WTC11 (cell line): ENCODE data around the gene PGAM5. TPM values are rescaled to one million over a fixed set of nuclear protein-coding genes. Genes with fewer than 3 reads are reported as not detected.

ENCODE experiments used
- ATAC-seq: fragments of 200-7000 bp; cut with Tn5 transposase; 2 replicates; pipeline ENCODE4 v1.10.0; 2021; ENCODE audit warnings: mild to moderate bottlenecking, moderate library complexity
- CTCF ChIA-PET: fragments of 300-600 bp; sonication (Branson Sonifier 250); formaldehyde crosslinking; loops from one replicate; lab custom pipeline; 2021; ENCODE audit warnings: antibody characterized with exemption; lab: Charles Lee
- POLR2A ChIA-PET: fragments of 350-600 bp; sonication (Branson Sonifier 250); formaldehyde crosslinking; loops from one replicate; lab custom pipeline; 2021; ENCODE audit warnings: antibody characterized with exemption; lab: Charles Lee
- DNase-seq: peaks from one replicate; pipeline ENCODE4 v3.0.0; 2021; ENCODE audit warnings: low spot score
- H3K27ac Mint-ChIP-seq: 2 replicates; pipeline ENCODE4 v1.8.0; 2021; ENCODE audit warnings: mixed read lengths
- H3K27me3 Mint-ChIP-seq: 2 replicates; pipeline ENCODE4 v1.8.0; 2021; ENCODE audit warnings: low read depth, mild to moderate bottlenecking, moderate library complexity, mixed read lengths
- H3K36me3 Mint-ChIP-seq: 2 replicates; pipeline ENCODE4 v1.8.0; 2021; ENCODE audit warnings: mixed read lengths
- H3K4me1 Mint-ChIP-seq: 2 replicates; pipeline ENCODE4 v1.8.0; 2022; ENCODE audit warnings: mixed read lengths
- H3K4me3 Mint-ChIP-seq: 2 replicates; pipeline ENCODE4 v1.8.0; 2021; ENCODE audit warnings: mild to moderate bottlenecking, moderate library complexity, mixed read lengths
- H3K9me3 Mint-ChIP-seq: 2 replicates; pipeline ENCODE4 v1.8.0; 2021; ENCODE audit warnings: mixed read lengths
- AFF4 ChIP-seq: sonication (generic); formaldehyde crosslinking; IDR thresholded peaks from 2 replicates; pipeline ENCODE4 v1.8.1; 2023; ENCODE audit warnings: mild to moderate bottlenecking, missing genetic modification reagents, borderline replicate concordance
- ATF1 ChIP-seq: sonication (generic); formaldehyde crosslinking; IDR thresholded peaks from 2 replicates; pipeline ENCODE4 v1.8.1; 2023; ENCODE audit warnings: mild to moderate bottlenecking, moderate library complexity, missing genetic modification reagents
- ATF3 ChIP-seq: sonication (generic); formaldehyde crosslinking; conservative IDR thresholded peaks from 2 replicates; pipeline ENCODE4 v1.8.1; 2022; ENCODE audit warnings: mild to moderate bottlenecking, missing genetic modification reagents
- ATF6 ChIP-seq: sonication (generic); formaldehyde crosslinking; IDR thresholded peaks from 2 replicates; pipeline ENCODE4 v1.8.1; 2023; ENCODE audit warnings: mild to moderate bottlenecking, missing genetic modification reagents
- CREM ChIP-seq: sonication (generic); formaldehyde crosslinking; IDR thresholded peaks from 2 replicates; pipeline ENCODE4 v1.8.1; 2022; ENCODE audit warnings: mild to moderate bottlenecking, missing genetic modification reagents, moderate library complexity
- ERG ChIP-seq: fragments of 250-450 bp; sonication (Bioruptor Pico); IDR thresholded peaks from 2 replicates; pipeline ENCODE4 v1.8.0; 2021; ENCODE audit warnings: mild to moderate bottlenecking
- ESRRA ChIP-seq: sonication (generic); formaldehyde crosslinking; IDR thresholded peaks from 2 replicates; pipeline ENCODE4 v1.8.1; 2022; ENCODE audit warnings: mild to moderate bottlenecking, missing genetic modification reagents, borderline replicate concordance
- ETV6 ChIP-seq: sonication (generic); formaldehyde crosslinking; IDR thresholded peaks from 2 replicates; pipeline ENCODE4 v1.8.1; 2022; ENCODE audit warnings: mild to moderate bottlenecking, missing genetic modification reagents
- FOXJ3 ChIP-seq: sonication (generic); formaldehyde crosslinking; IDR thresholded peaks from 2 replicates; pipeline ENCODE4 v1.9.0; 2021; ENCODE audit warnings: missing genetic modification reagents, mild to moderate bottlenecking, borderline replicate concordance
- GABPB1 ChIP-seq: sonication (generic); formaldehyde crosslinking; IDR thresholded peaks from 2 replicates; pipeline ENCODE4 v1.8.1; 2023; ENCODE audit warnings: mild to moderate bottlenecking, missing genetic modification reagents
- GTF2I ChIP-seq: fragments of 250-450 bp; sonication (Bioruptor Pico); conservative IDR thresholded peaks from 2 replicates; pipeline ENCODE4 v1.4.0; 2021; ENCODE audit warnings: mild to moderate bottlenecking
- HMGA2 ChIP-seq: fragments of 250-450 bp; sonication (Bioruptor Pico); IDR thresholded peaks from 2 replicates; pipeline ENCODE4 v1.4.0; 2021; ENCODE audit warnings: mild to moderate bottlenecking, moderate library complexity
- HMGXB4 ChIP-seq: sonication (generic); formaldehyde crosslinking; IDR thresholded peaks from 2 replicates; pipeline ENCODE4 v1.8.1; 2023; ENCODE audit warnings: mild to moderate bottlenecking, moderate library complexity, missing genetic modification reagents
- IRF2 ChIP-seq: sonication (generic); formaldehyde crosslinking; IDR thresholded peaks from 2 replicates; pipeline ENCODE4 v1.8.0; 2022; ENCODE audit warnings: low read depth, missing genetic modification reagents, borderline replicate concordance
- JUN ChIP-seq: sonication (generic); formaldehyde crosslinking; IDR thresholded peaks from 2 replicates; pipeline ENCODE4 v1.8.0; 2023; ENCODE audit warnings: mild to moderate bottlenecking, missing genetic modification reagents
- MLX ChIP-seq: sonication (generic); formaldehyde crosslinking; IDR thresholded peaks from 2 replicates; pipeline ENCODE4 v1.8.1; 2023; ENCODE audit warnings: mild to moderate bottlenecking, missing genetic modification reagents, moderate library complexity
- MXD4 ChIP-seq: fragments of 250-450 bp; sonication (Bioruptor Pico); IDR thresholded peaks from 2 replicates; pipeline ENCODE4 v1.8.0; 2021; ENCODE audit warnings: mild to moderate bottlenecking, moderate library complexity, borderline replicate concordance
- NFATC4 ChIP-seq: fragments of 250-450 bp; sonication (Bioruptor Pico); IDR thresholded peaks from 2 replicates; pipeline ENCODE4 v1.9.0; 2021; ENCODE audit warnings: mild to moderate bottlenecking
- PRDM15 ChIP-seq: sonication (generic); formaldehyde crosslinking; IDR thresholded peaks from 2 replicates; pipeline ENCODE4 v1.8.0; 2022; ENCODE audit warnings: missing genetic modification reagents
- SP1 ChIP-seq: sonication (generic); formaldehyde crosslinking; conservative IDR thresholded peaks from 2 replicates; pipeline ENCODE4 v1.8.1; 2022; ENCODE audit warnings: missing genetic modification reagents
- TCF7 ChIP-seq: sonication (generic); formaldehyde crosslinking; IDR thresholded peaks from 2 replicates; pipeline ENCODE4 v1.8.0; 2022; ENCODE audit warnings: mild to moderate bottlenecking, low read depth, missing genetic modification reagents, moderate library complexity
- ZNF232 ChIP-seq: sonication (generic); formaldehyde crosslinking; IDR thresholded peaks from 2 replicates; pipeline ENCODE4 v1.8.0; 2022; ENCODE audit warnings: mild to moderate bottlenecking, missing genetic modification reagents
- total RNA-seq: library from RNA; stranded (reverse); gene quantifications from 3 replicates; pipeline ENCODE4 v1.2.3, GENCODE V29; 2021

PGAM5 gene
- total RNA-seq, 1 experiment from 2014 or later: 89.7 TPM

- TF ChIP-seq AFF4 (CRISPR knock-in tag): no peak
- no peak for TF ChIP-seq ATF1 (CRISPR knock-in tag)
- no peak for TF ChIP-seq GTF2I (CRISPR knock-in tag)
- no peak for TF ChIP-seq ETV6 (CRISPR knock-in tag)
- TF ChIP-seq IRF2: no peak
- TF ChIP-seq GABPB1 (CRISPR knock-in tag): no peak
- no peak for TF ChIP-seq NFATC4 (CRISPR knock-in tag)
- TF ChIP-seq ESRRA (CRISPR knock-in tag): no peak
- TF ChIP-seq ZNF232 (CRISPR knock-in tag): no peak
These were observed 36.0 kb downstream of the PGAM5 start (continued) for GRCh38 chr12:132746613-132747012.

- DNase-seq (no peak), ATAC-seq (no peak)
- Mint-ChIP-seq H3K27me3 (no peaks in the 10 kb centered on the region), H3K4me1 (no peaks in the 10 kb centered on the region), H3K27ac (no peak overlapping the region), H3K9me3 (peaks cover 6% of the 10 kb centered on the region; the same call in 1 of the 2 replicates), H3K4me3 (no peak overlapping the region), H3K36me3 (peaks cover 72% of the 10 kb centered on the region)
- POLR2A ChIA-PET: no interaction called here
- CTCF ChIA-PET: no interaction called here
- TF ChIP-seq MLX (no peak), JUN (no peak), TCF7 (CRISPR knock-in tag) (no peak), SP1 (CRISPR knock-in tag) (no peak), PRDM15 (no peak), MXD4 (CRISPR knock-in tag) (no peak)
These were observed 36.8 kb downstream of the PGAM5 start for GRCh38 chr12:132747395-132747794.

GRCh38 chr12:132747896-132748295 lies 37.3 kb downstream of the PGAM5 start:
- no peak overlapping the region for H3K27ac Mint-ChIP-seq
- no peak for TF ChIP-seq HMGA2
- TF ChIP-seq CREM (CRISPR knock-in tag): no peak
- TF ChIP-seq HMGXB4 (CRISPR knock-in tag): no peak
- TF ChIP-seq ATF3 (CRISPR knock-in tag): no peak
- TF ChIP-seq NFATC4 (CRISPR knock-in tag): no peak
- TF ChIP-seq ATF6 (CRISPR knock-in tag): no peak
- no peak for TF ChIP-seq ERG (CRISPR knock-in tag)
- no peak for TF ChIP-seq ETV6 (CRISPR knock-in tag)
- no peak for TF ChIP-seq FOXJ3 (CRISPR knock-in tag)
- TF ChIP-seq, all 79 proteins: peak for 0
- H3K4me1 Mint-ChIP-seq: no peaks in the 10 kb centered on the region
- POLR2A ChIA-PET: no interaction called here
- peaks cover 2% of the 10 kb centered on the region; the same call in 1 of the 2 replicates for H3K9me3 Mint-ChIP-seq
- ATAC-seq: no peak
- no peak overlapping the region for H3K4me3 Mint-ChIP-seq
- H3K27me3 Mint-ChIP-seq: no peaks in the 10 kb centered on the region
- CTCF ChIA-PET: no interaction called here
- no peak for DNase-seq
- peaks cover 71% of the 10 kb centered on the region for H3K36me3 Mint-ChIP-seq
